Measurements from ENCODE around the gene RPS23.

RPS23 gene

GRCh38 chr5:82265047-82265446 is 13.1 kb downstream of the RPS23 start:
- Histone ChIP-seq H3K36me3 (no peaks in the 10 kb centered on the region), H3K9me3 (ENCODE audit: severe bottlenecking) (peaks cover 5% of the 10 kb centered on the region), H3K4me3 (ENCODE audit: low read depth, low read length) (no peak overlapping the region), H3K27me3 (ENCODE audit: insufficient read depth, low read depth, severe bottlenecking) (no peaks in the 10 kb centered on the region), H3K27ac (no peak overlapping the region)
- no peak for DNase-seq
- no peak for TF ChIP-seq CTCF (IDR thresholded peaks at IDR 0.05; ENCODE audit: low read depth, low read length)

- no peak for DNase-seq
- Histone ChIP-seq H3K27me3 (ENCODE audit: insufficient read depth, low read depth, severe bottlenecking) (no peaks in the 10 kb centered on the region), H3K9me3 (ENCODE audit: severe bottlenecking) (no peaks in the 10 kb centered on the region), H3K36me3 (no peaks in the 10 kb centered on the region), H3K4me3 (ENCODE audit: low read depth, low read length) (no peak overlapping the region), H3K27ac (no peak overlapping the region)
- peak; percentile 28; the same call in 1 of the 2 replicates for TF ChIP-seq CTCF (IDR thresholded peaks at IDR 0.05; ENCODE audit: low read depth, low read length)
Measured at GRCh38 chr5:82259172-82259800, 18.9 kb downstream of the RPS23 start.

GRCh38 chr5:82257729-82258128 is 20.4 kb downstream of the RPS23 start:
- Histone ChIP-seq H3K4me3 (ENCODE audit: low read depth, low read length) (no peak overlapping the region), H3K27ac (no peak overlapping the region), H3K9me3 (ENCODE audit: severe bottlenecking) (no peaks in the 10 kb centered on the region), H3K27me3 (ENCODE audit: insufficient read depth, low read depth, severe bottlenecking) (no peaks in the 10 kb centered on the region), H3K36me3 (no peaks in the 10 kb centered on the region)
- no peak for DNase-seq
- no peak for TF ChIP-seq CTCF (IDR thresholded peaks at IDR 0.05; ENCODE audit: low read depth, low read length)

GRCh38 chr5:82257247-82257646 is 20.9 kb downstream of the RPS23 start:
- Histone ChIP-seq H3K4me3 (ENCODE audit: low read depth, low read length) (no peak overlapping the region), H3K27ac (no peak overlapping the region), H3K36me3 (no peaks in the 10 kb centered on the region), H3K9me3 (ENCODE audit: severe bottlenecking) (no peaks in the 10 kb centered on the region), H3K27me3 (ENCODE audit: insufficient read depth, low read depth, severe bottlenecking) (no peaks in the 10 kb centered on the region)
- no peak for DNase-seq
- TF ChIP-seq CTCF (IDR thresholded peaks at IDR 0.05; ENCODE audit: low read depth, low read length), result no peak

- DNase-seq, result no peak
- no peak for TF ChIP-seq CTCF (IDR thresholded peaks at IDR 0.05; ENCODE audit: low read depth, low read length)
- no peak overlapping the region for H3K27ac ChIP-seq
Measured at GRCh38 chr5:82255844-82256243, 22.3 kb downstream of the RPS23 start.

GRCh38 chr5:82252744-82253143 is 25.4 kb downstream of the RPS23 start:
- DNase-seq, result no peak
- TF ChIP-seq CTCF (IDR thresholded peaks at IDR 0.05; ENCODE audit: low read depth, low read length), result no peak
- no peaks in the 10 kb centered on the region for H3K9me3 ChIP-seq (ENCODE audit: severe bottlenecking)
- H3K36me3 ChIP-seq, result no peaks in the 10 kb centered on the region
- H3K4me3 ChIP-seq (ENCODE audit: low read depth, low read length), result no peak overlapping the region
- H3K27me3 ChIP-seq (ENCODE audit: insufficient read depth, low read depth, severe bottlenecking), result no peaks in the 10 kb centered on the region
- no peak overlapping the region for H3K27ac ChIP-seq

More at GRCh38 chr5:82255844-82256243, 22.3 kb downstream of the RPS23 start:
- Histone ChIP-seq H3K36me3 (no peaks in the 10 kb centered on the region), H3K9me3 (ENCODE audit: severe bottlenecking) (no peaks in the 10 kb centered on the region), H3K27me3 (ENCODE audit: insufficient read depth, low read depth, severe bottlenecking) (no peaks in the 10 kb centered on the region), H3K4me3 (ENCODE audit: low read depth, low read length) (no peak overlapping the region)
